Measurements from ENCODE around the gene MICALL1. TPM values are rescaled to one million over a fixed set of nuclear protein-coding genes. Genes with fewer than 3 reads are reported as not detected.

Gene MICALL1
- total RNA-seq, 2 experiments from 2014 or later, result 18.3 to 25.7 TPM

GRCh38 chr22:37982151-37982785, 76.2 kb downstream of the MICALL1 start:
- Histone ChIP-seq H4K20me1 (ENCODE audit: insufficient read depth, low read length) (no peaks in the 10 kb centered on the region), H3K36me3 (ENCODE audit: insufficient read depth, low read length) (no peaks in the 10 kb centered on the region), H3K27ac (ENCODE audit: low read depth, low read length, poor library complexity, severe bottlenecking) (no peak overlapping the region), H3K4me1 (ENCODE audit: insufficient read depth, low read length, poor library complexity, severe bottlenecking) (no peaks in the 10 kb centered on the region), H3K9me3 (ENCODE audit: low read length) (no peaks in the 10 kb centered on the region), H3K4me2 (ENCODE audit: low read length) (no peak overlapping the region), H3K4me3 (ENCODE audit: low read depth, low read length, poor library complexity, severe bottlenecking) (no peak overlapping the region), H3K9me2 (ENCODE audit: insufficient read depth, low read length) (no peaks in the 10 kb centered on the region), H2AFZ (ENCODE audit: low read length) (no peak overlapping the region), H3K79me2 (ENCODE audit: insufficient read depth, low read depth, low read length) (no peaks in the 10 kb centered on the region)
- POLR2A ChIA-PET, result no interaction called here
- DNase-seq (ENCODE audit: low spot score), result no peak
- TF ChIP-seq, protein P1, sequence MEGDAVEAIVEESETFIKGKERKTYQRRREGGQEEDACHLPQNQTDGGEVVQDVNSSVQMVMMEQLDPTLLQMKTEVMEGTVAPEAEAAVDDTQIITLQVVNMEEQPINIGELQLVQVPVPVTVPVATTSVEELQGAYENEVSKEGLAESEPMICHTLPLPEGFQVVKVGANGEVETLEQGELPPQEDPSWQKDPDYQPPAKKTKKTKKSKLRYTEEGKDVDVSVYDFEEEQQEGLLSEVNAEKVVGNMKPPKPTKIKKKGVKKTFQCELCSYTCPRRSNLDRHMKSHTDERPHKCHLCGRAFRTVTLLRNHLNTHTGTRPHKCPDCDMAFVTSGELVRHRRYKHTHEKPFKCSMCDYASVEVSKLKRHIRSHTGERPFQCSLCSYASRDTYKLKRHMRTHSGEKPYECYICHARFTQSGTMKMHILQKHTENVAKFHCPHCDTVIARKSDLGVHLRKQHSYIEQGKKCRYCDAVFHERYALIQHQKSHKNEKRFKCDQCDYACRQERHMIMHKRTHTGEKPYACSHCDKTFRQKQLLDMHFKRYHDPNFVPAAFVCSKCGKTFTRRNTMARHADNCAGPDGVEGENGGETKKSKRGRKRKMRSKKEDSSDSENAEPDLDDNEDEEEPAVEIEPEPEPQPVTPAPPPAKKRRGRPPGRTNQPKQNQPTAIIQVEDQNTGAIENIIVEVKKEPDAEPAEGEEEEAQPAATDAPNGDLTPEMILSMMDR (conservative IDR thresholded peaks at IDR 0.05; ENCODE audit: low read length), result no peak
- TF ChIP-seq EZH2phosphoT487 (IDR thresholded peaks at IDR 0.05; ENCODE audit: borderline replicate concordance, low read depth, low read length), result no peak
- CTCF ChIA-PET (ENCODE audit: unreplicated experiment), result no interaction called here
- intact Hi-C loops (cut with micrococcal nuclease; ENCODE audit: unreplicated experiment), result no loop called here
- BruUV-seq (replicated peaks), result no TSS peak

DNA sequence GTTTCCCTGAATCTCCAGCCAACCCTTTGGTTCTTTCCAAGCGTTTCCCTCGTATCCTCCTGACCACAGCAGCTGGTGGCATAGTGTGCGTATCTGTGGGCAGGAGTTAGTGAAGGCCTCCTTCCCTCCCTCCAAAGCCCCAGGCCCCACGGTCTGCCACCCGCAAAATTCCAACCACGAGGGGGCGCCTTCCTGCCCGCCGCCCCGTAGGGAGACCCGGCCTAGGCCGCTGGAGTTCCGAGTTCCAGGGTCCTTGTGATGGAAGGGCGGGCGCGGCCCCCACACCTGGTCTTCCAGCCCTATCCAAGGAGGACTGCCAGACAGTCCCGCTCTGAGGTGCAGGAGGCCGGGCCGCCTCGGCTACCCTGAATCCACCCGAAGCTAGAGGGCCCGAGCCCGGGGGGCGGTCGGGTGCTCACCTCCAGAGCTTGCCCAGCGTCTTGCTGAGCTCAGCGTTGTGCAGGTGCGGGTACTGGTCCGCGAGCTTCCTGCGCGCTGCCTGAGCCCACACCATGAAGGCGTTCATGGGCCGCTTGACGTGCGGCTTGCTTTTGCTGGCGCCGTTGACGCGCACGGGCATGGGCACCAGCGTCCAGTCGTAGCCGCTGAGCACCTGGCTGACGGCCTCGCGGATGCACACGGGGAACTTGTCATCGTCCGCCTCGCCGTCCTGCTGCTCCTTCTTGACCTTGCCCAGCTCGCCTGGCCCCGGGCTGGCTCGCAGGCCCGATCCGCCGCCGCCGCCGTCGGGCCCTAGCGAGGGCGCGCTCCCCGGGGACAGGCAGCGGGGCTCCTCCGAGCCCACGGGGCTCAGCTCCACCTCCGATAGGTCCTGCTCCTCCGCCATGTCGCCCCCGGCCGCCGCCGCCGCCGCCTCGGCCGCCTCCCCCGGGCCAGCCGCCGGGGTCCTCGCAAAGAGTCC, 77.1 kb downstream of the MICALL1 start:
- H3K79me2 ChIP-seq (ENCODE audit: insufficient read depth, low read depth, low read length), result no peaks in the 10 kb centered on the region
- H3K4me3 ChIP-seq (ENCODE audit: low read depth, low read length, poor library complexity, severe bottlenecking), result no peak overlapping the region
- no peak for DNase-seq (ENCODE audit: low spot score)
- CTCF ChIA-PET (ENCODE audit: unreplicated experiment), result no interaction called here
- no peak overlapping the region for H2AFZ ChIP-seq (ENCODE audit: low read length)
- no peaks in the 10 kb centered on the region for H4K20me1 ChIP-seq (ENCODE audit: insufficient read depth, low read length)
- H3K9me3 ChIP-seq (ENCODE audit: low read length), result no peaks in the 10 kb centered on the region
- POLR2A ChIA-PET, result no interaction called here
- intact Hi-C loops (cut with micrococcal nuclease; ENCODE audit: unreplicated experiment), result no loop called here
- H3K27ac ChIP-seq (ENCODE audit: low read depth, low read length, poor library complexity, severe bottlenecking), result no peak overlapping the region
- no peaks in the 10 kb centered on the region for H3K4me1 ChIP-seq (ENCODE audit: insufficient read depth, low read length, poor library complexity, severe bottlenecking)
- no TSS peak for BruUV-seq (replicated peaks)
- no peak overlapping the region for H3K4me2 ChIP-seq (ENCODE audit: low read length)
- TF ChIP-seq, protein P1 (conservative IDR thresholded peaks at IDR 0.05; ENCODE audit: low read length), result peak; percentile 60
- no peak for TF ChIP-seq EZH2phosphoT487 (IDR thresholded peaks at IDR 0.05; ENCODE audit: borderline replicate concordance, low read depth, low read length)
- H3K9me2 ChIP-seq (ENCODE audit: insufficient read depth, low read length), result no peaks in the 10 kb centered on the region
- H3K36me3 ChIP-seq (ENCODE audit: insufficient read depth, low read length), result no peaks in the 10 kb centered on the region

Measured in OCI-LY7 (cell line).